GM12874 (cell line): ENCODE data around the gene PRRT1.

Experiments
- TF ChIP-seq, protein P1 (sequence below): IDR thresholded peaks from 2 replicates; pipeline ENCODE4 v1.5.1; 2011; ENCODE audit warnings: low read depth, mild to moderate bottlenecking, control low read depth, low read length, moderate library complexity; ENCODE audit not compliant: insufficient read depth

The PRRT1 gene

DNA sequence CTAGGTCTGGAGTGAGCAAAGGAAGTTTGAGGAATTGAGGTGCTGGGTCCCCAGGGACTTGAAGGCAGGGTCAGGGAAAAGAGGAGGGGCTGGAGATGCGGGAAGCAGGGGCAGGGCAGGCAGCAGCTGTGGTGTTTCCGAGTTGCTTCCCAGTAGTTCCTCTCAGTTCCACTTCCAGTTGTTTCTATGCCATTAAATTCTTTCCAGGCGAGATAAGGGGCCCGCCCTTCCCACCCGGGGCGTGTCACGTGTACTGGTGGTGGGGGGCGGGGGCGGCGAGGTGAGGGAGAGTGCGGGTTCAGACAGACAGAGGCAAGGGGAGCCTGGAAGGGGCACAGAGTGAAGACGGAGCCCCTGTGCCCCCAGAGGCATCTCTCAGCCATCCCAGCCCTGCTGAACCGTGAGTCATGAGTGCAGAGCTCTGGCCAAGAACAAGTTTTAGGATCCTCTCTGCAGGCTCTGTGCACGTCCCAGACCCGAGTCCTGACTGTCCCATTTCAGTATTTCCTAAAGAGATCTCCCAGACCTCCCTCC lies 43.6 kb downstream of the PRRT1 start:
- TF ChIP-seq, protein P1, sequence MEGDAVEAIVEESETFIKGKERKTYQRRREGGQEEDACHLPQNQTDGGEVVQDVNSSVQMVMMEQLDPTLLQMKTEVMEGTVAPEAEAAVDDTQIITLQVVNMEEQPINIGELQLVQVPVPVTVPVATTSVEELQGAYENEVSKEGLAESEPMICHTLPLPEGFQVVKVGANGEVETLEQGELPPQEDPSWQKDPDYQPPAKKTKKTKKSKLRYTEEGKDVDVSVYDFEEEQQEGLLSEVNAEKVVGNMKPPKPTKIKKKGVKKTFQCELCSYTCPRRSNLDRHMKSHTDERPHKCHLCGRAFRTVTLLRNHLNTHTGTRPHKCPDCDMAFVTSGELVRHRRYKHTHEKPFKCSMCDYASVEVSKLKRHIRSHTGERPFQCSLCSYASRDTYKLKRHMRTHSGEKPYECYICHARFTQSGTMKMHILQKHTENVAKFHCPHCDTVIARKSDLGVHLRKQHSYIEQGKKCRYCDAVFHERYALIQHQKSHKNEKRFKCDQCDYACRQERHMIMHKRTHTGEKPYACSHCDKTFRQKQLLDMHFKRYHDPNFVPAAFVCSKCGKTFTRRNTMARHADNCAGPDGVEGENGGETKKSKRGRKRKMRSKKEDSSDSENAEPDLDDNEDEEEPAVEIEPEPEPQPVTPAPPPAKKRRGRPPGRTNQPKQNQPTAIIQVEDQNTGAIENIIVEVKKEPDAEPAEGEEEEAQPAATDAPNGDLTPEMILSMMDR = no peak

DNA sequence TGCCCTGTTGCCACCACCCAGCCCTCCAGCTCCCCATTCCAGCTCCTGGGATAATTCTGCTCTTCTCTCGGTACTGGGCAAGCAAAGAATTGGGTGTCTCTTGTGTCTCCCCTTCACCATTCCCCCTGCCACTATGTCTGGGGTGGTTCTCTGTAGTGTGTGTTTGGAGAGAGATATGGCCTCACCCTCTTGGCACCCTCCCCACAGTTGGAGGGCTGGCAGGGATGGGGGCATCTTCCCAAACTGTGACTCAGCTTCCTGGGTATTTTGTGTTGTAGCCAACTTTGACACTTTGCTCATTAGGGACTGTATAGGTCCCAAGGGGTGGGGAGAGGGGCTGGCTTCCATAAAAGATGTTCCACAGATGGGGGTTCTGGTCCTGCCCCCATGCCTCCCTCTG lies 44.3 kb downstream of the PRRT1 start:
- TF ChIP-seq, protein P1 = no peak

DNA sequence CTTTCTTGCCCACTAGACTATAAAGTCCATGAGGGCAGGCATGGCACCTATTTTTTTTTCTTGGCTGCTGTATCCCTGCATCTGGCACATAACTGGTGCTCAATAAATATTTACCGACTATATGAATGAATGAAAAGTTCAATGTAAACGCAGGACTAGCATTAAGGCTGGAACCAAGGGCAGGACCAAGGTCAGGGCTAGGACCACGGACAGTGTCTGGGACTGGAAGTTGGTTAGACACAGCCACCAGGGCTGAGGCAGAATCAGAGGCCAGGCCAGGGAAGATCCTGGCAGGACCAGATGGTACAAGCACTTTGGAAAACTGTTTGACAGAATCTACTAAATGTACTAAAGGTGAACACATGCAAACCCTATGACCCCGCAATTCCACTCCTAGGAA lies 46.3 kb downstream of the PRRT1 start:
- TF ChIP-seq, protein P1 = no peak

DNA sequence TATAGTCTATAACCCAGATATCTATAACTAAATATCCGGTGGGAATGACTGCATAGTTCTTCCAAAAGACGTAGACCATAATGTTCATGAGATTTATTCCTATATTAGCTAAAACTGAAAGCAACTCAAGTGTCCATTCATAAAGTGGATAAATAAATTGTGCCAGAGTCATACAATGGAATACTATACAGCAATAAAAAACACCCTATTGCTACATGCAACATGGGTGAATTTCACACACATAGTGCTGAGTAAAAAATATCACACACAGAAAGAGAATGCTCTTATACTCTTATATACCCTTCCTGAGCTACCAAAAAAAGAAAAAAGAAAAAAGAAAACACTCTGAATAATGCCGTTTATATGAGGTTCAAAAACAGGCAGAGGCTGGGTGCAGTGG lies 49.5 kb downstream of the PRRT1 start:
- TF ChIP-seq, protein P1 = no peak
